A549 (cell line): ENCODE measurements around the gene ATP6V0C. TPM values are rescaled to one million over a fixed set of nuclear protein-coding genes. Genes with fewer than 3 reads are reported as not detected.

ENCODE experiments used
- ATAC-seq, 2 experiments: fragments of 200-7000 bp in 1 of 2; fragments of >200 bp in 1 of 2; cut with Nextera tagmentation in 1 of 2; cut with Tn5 transposase in 1 of 2; 3 replicates each; pipeline versions ENCODE4 v1.8.0 to v1.9.1; 2018 to 2020; ENCODE audit warnings: mild to moderate bottlenecking in 1 of 2, moderate library complexity in 1 of 2
- CTCF ChIA-PET: fragments of 300-600 bp; sonication (Branson Sonifier 250); formaldehyde crosslinking; extraction: SDS; loops from one replicate; lab custom pipeline; 2021; ENCODE audit warnings: antibody characterized with exemption, inconsistent platforms; lab: Yijun Ruan, JAX
- POLR2A ChIA-PET: fragments of 350-600 bp; formaldehyde crosslinking; extraction: SDS; loops from one replicate; lab custom pipeline; 2021; ENCODE audit warnings: antibody characterized with exemption, inconsistent platforms; lab: Yijun Ruan, JAX
- DNase-seq, 2 experiments: peaks; one replicate each; pipeline versions ENCODE4 v3.0.0 to v3.0.0-alpha.2; 2011 to 2016; ENCODE audit warnings: low read depth in 1 of 2, low spot score in 1 of 2
- FAIRE-seq: peaks from 2 replicates; lab custom pipeline; 2011; peaks lifted over from hg19 to GRCh38; lab: Jason Lieb, UNC
- H3K27ac ChIP-seq, 2 experiments: fragments of >200 bp; sonication (Bioruptor Twin); formaldehyde crosslinking; 3 replicates each; pipeline ENCODE4 v1.5.1; 2016 to 2017
- H3K4me1 ChIP-seq: fragments of >200 bp; sonication (Bioruptor Twin); formaldehyde crosslinking; 3 replicates; pipeline ENCODE4 v1.6.1; 2016
- H3K4me2 ChIP-seq: fragments of >200 bp; sonication (Bioruptor Twin); formaldehyde crosslinking; 3 replicates; pipeline ENCODE4 v1.6.1; 2016
- H3K4me3 ChIP-seq: fragments of >200 bp; sonication (Bioruptor Twin); formaldehyde crosslinking; 3 replicates; pipeline ENCODE4 v1.5.1; 2016
- H3K9me3 ChIP-seq: fragments of >200 bp; sonication (Bioruptor Twin); formaldehyde crosslinking; 3 replicates; pipeline ENCODE4 v1.6.1; 2016
- ATOH8 ChIP-seq: fragments of 250-450 bp; sonication (Bioruptor Pico); IDR thresholded peaks from 2 replicates; pipeline ENCODE4 v1.5.0; 2020; ENCODE audit warnings: low read depth, mild to moderate bottlenecking, moderate library complexity
- BHLHE40 ChIP-seq: IDR thresholded peaks from 2 replicates; pipeline ENCODE4 v1.6.1; 2012; ENCODE audit warnings: low read depth, low read length, inconsistent platforms
- CBX2 ChIP-seq: fragments of 200-600 bp; sonication (generic); IDR thresholded peaks from 2 replicates; pipeline ENCODE4 v1.6.1; 2016; ENCODE audit warnings: low read depth, mild to moderate bottlenecking, borderline replicate concordance
- CBX8 ChIP-seq: fragments of 200-600 bp; sonication (generic); IDR thresholded peaks from 2 replicates; pipeline ENCODE4 v1.6.1; 2016
- CEBPB ChIP-seq, 2 experiments: fragments of >200 bp in 1 of 2; sonication (Bioruptor Twin) in 1 of 2; formaldehyde crosslinking in 1 of 2; IDR thresholded peaks; 2 replicates each; pipeline ENCODE4 v1.6.1; 2012 to 2016
- CHD2 ChIP-seq: fragments of 150-350 bp; IDR thresholded peaks from 2 replicates; pipeline ENCODE4 v1.6.1; 2014; ENCODE audit warnings: low read length; ENCODE audit not compliant: partially characterized antibody
- E2F6 ChIP-seq: IDR thresholded peaks from 2 replicates; pipeline ENCODE4 v1.6.1; 2012; ENCODE audit warnings: low read depth, borderline replicate concordance
- ELK1 ChIP-seq: fragments of 150-350 bp; IDR thresholded peaks from 2 replicates; pipeline ENCODE4 v1.6.1; 2014; ENCODE audit warnings: low read depth, mild to moderate bottlenecking, low read length
- EP300 ChIP-seq, 2 experiments: fragments of >200 bp; sonication (Bioruptor Twin); formaldehyde crosslinking; IDR thresholded peaks; 2 replicates in 1 of 2; 3 replicates in 1 of 2; pipeline ENCODE4 v1.6.1; 2016 to 2017
- GATA3 ChIP-seq: IDR thresholded peaks from 2 replicates; pipeline ENCODE4 v1.6.1; 2012; ENCODE audit warnings: borderline replicate concordance
- HDAC2 ChIP-seq: fragments of 200-600 bp; sonication (generic); IDR thresholded peaks from 2 replicates; pipeline ENCODE4 v1.6.1; 2016
- HES2 ChIP-seq: fragments of >200 bp; sonication (Bioruptor Twin); formaldehyde crosslinking; IDR thresholded peaks from 2 replicates; pipeline ENCODE4 v1.6.1; 2016
- HEYL ChIP-seq: fragments of 250-450 bp; sonication (Bioruptor Pico); IDR thresholded peaks from 2 replicates; pipeline ENCODE4 v1.8.0; 2021; ENCODE audit warnings: mild to moderate bottlenecking, moderate library complexity
- HOXB13 ChIP-seq: fragments of 250-450 bp; sonication (Bioruptor Pico); IDR thresholded peaks from 2 replicates; pipeline ENCODE4 v1.5.0; 2020; ENCODE audit warnings: low read depth, mild to moderate bottlenecking, moderate library complexity
- JUN ChIP-seq, 2 experiments: fragments of >200 bp; sonication (Bioruptor Twin); formaldehyde crosslinking; IDR thresholded peaks; 2 replicates in 1 of 2; 3 replicates in 1 of 2; pipeline ENCODE4 v1.6.1; 2016 to 2017
- JUNB ChIP-seq: fragments of >200 bp; sonication (Bioruptor Twin); formaldehyde crosslinking; IDR thresholded peaks from 2 replicates; pipeline ENCODE4 v1.6.1; 2016
- KDM1A ChIP-seq: fragments of 200-600 bp; sonication (generic); IDR thresholded peaks from 2 replicates; pipeline ENCODE4 v1.6.1; 2016; ENCODE audit warnings: low read depth, mild to moderate bottlenecking
- KDM5A ChIP-seq: fragments of 200-600 bp; sonication (generic); IDR thresholded peaks from 2 replicates; pipeline ENCODE4 v1.6.1; 2016; ENCODE audit warnings: antibody characterized with exemption, mild to moderate bottlenecking
- MAX ChIP-seq: IDR thresholded peaks from 2 replicates; pipeline ENCODE4 v1.6.1; 2012
- MYC ChIP-seq: IDR thresholded peaks from 2 replicates; pipeline ENCODE4 v1.6.1; 2012; ENCODE audit warnings: mild to moderate bottlenecking, inconsistent platforms, low read length, improper control_type of control experiment, borderline replicate concordance
- NFE2L2 ChIP-seq: fragments of 150-350 bp; conservative IDR thresholded peaks from 2 replicates; pipeline ENCODE4 v1.6.1; 2014; ENCODE audit warnings: low read length
- PBX3 ChIP-seq: IDR thresholded peaks from 2 replicates; pipeline ENCODE4 v1.6.1; 2012
- RARB ChIP-seq: fragments of 250-450 bp; sonication (Bioruptor Pico); IDR thresholded peaks from 2 replicates; pipeline ENCODE4 v1.8.0; 2021; ENCODE audit warnings: mild to moderate bottlenecking, moderate library complexity
- RCOR1 ChIP-seq: fragments of 150-350 bp; IDR thresholded peaks from 2 replicates; pipeline ENCODE4 v1.6.1; 2014; ENCODE audit warnings: antibody characterized with exemption, low read length, low read depth
- REST ChIP-seq: fragments of 200-600 bp; sonication (generic); IDR thresholded peaks from 2 replicates; pipeline ENCODE4 v1.6.1; 2016; ENCODE audit warnings: antibody characterized with exemption, mild to moderate bottlenecking, moderate library complexity
- RFX5 ChIP-seq: fragments of 450-650 bp; IDR thresholded peaks from 2 replicates; pipeline ENCODE4 v1.7.1; 2014; ENCODE audit warnings: antibody characterized with exemption, mild to moderate bottlenecking, moderate library complexity
- RNF2 ChIP-seq: fragments of 200-600 bp; sonication (generic); IDR thresholded peaks from 2 replicates; pipeline ENCODE4 v1.6.1; 2016; ENCODE audit warnings: low read depth, mild to moderate bottlenecking, antibody characterized with exemption, moderate library complexity, borderline replicate concordance
- USF2 ChIP-seq: fragments of 450-650 bp; IDR thresholded peaks from 2 replicates; pipeline ENCODE4 v1.6.1; 2014; ENCODE audit warnings: antibody characterized with exemption
- ZC3H11A ChIP-seq: fragments of 450-650 bp; IDR thresholded peaks from 2 replicates; pipeline ENCODE4 v1.6.1; 2014; ENCODE audit warnings: antibody characterized with exemption, mild to moderate bottlenecking
- ZFP36 ChIP-seq: fragments of 450-650 bp; IDR thresholded peaks from 2 replicates; pipeline ENCODE4 v1.6.1; 2014; ENCODE audit warnings: borderline replicate concordance; ENCODE audit not compliant: partially characterized antibody
- ZNF302 ChIP-seq: fragments of 250-450 bp; sonication (Bioruptor Pico); IDR thresholded peaks from 2 replicates; pipeline ENCODE4 v1.9.0; 2021; ENCODE audit warnings: inconsistent platforms, mild to moderate bottlenecking, moderate library complexity
- ZSCAN20 ChIP-seq: fragments of 250-450 bp; sonication (Bioruptor Pico); IDR thresholded peaks from 2 replicates; pipeline ENCODE4 v1.8.0; 2022; ENCODE audit warnings: mild to moderate bottlenecking, moderate library complexity
- WGBS: methylation state at CpG from one replicate; pipeline ENCODE4 v1.1.6; 2017; ENCODE audit errors: missing lambda C conversion rate; 5-methylcytosine and 5-hydroxymethylcytosine counted together
- polyA plus RNA-seq, 4 experiments: library from polyadenylated mRNA; depleted of rRNA in 3 of 4; stranded (reverse); fragments of >200 nt; fragmentation: RNase III in 1 of 4; extraction: RNeasy Plus Mini Kit Qiagen cat#74134 plus additional on column Dnase treatment in 1 of 4; gene quantifications; 2 replicates in 3 of 4; 3 replicates in 1 of 4; pipeline ENCODE4 v1.2.3, GENCODE V29; 2011 to 2017

The ATP6V0C gene
- polyA plus RNA-seq, 2 of the 4 experiments (the other 2 are of a cell fraction), result 9.4 to 153 TPM

GRCh38 chr16:2531696-2532493 is 18.1 kb downstream of the ATP6V0C start:
- ATAC-seq (peak; percentile 82 to 93), FAIRE-seq (peak; percentile 32), DNase-seq (peak; percentile 95 to 96)
- peak overlapping the region; percentile 64 for H3K4me3 ChIP-seq
- H3K4me2 ChIP-seq, result peak overlapping the region; percentile 99
- H3K9me3 ChIP-seq, result no peaks in the 10 kb centered on the region
- WGBS, result 9% methylated on average over 7 of the region's 84 CpGs
- H3K27ac ChIP-seq, result peak overlapping the region; percentile 84 to 92
- ChIA-PET CTCF (interaction anchor here (1.4 to 3.2 kb wide), 3 partner anchors 13 to 31 kb away, joined by 3 to 8 read pairs (median 6); no protein-coding TSS in a partner anchor), POLR2A (interaction anchor here (0.9 to 2.8 kb wide), 2 partner anchors 12 to 71 kb away, joined by 3 to 21 read pairs; partner anchors contain the start of gene AMDHD2)
- H3K4me1 ChIP-seq, result peaks cover 21% of the 10 kb centered on the region
- no peak for TF ChIP-seq CBX8
- no peak for TF ChIP-seq NFE2L2
- no peak for TF ChIP-seq RCOR1
- no peak; the same call in 1 of the 2 replicates for TF ChIP-seq MYC
- TF ChIP-seq CBX2, result no peak
- TF ChIP-seq KDM1A, result no peak
- TF ChIP-seq JUN (IDR thresholded peaks at IDR 0.05), result peak; percentile 71 to 89
- TF ChIP-seq ZSCAN20 (CRISPR knock-in tag), result no peak
- peak; percentile 72 for TF ChIP-seq USF2
- TF ChIP-seq ZNF302, result no peak
- peak; percentile 78 for TF ChIP-seq BHLHE40
- TF ChIP-seq HEYL (CRISPR knock-in tag), result no peak
- peak; percentile 56; the same call in 1 of the 2 replicates for TF ChIP-seq GATA3
- TF ChIP-seq HOXB13, result no peak
- TF ChIP-seq CHD2, result no peak
- no peak for TF ChIP-seq RFX5
- no peak for TF ChIP-seq ELK1
- TF ChIP-seq REST, result no peak
- no peak for TF ChIP-seq HDAC2
- no peak for TF ChIP-seq RNF2
- TF ChIP-seq HES2, result no peak
- TF ChIP-seq ATOH8, result no peak
- TF ChIP-seq E2F6, result peak; percentile 77; the same call in 1 of the 2 replicates
- no peak for TF ChIP-seq ZFP36
- TF ChIP-seq RARB (CRISPR knock-in tag), result no peak
- TF ChIP-seq EP300 (IDR thresholded peaks at IDR 0.05), result no peak
- no peak for TF ChIP-seq ZC3H11A
- TF ChIP-seq JUNB, result no peak
- peak; percentile 92 for TF ChIP-seq MAX
- peak; percentile 76; the same call in 1 of the 2 replicates for TF ChIP-seq PBX3
- no peak for TF ChIP-seq KDM5A
- TF ChIP-seq CEBPB (IDR thresholded peaks at IDR 0.05), result peak in 1 of 2 experiments; percentile 29; a peak in 1 of 4 replicates
